Activated naive CD4-positive, alpha-beta T cell treated with anti-CD3 and anti-CD28 coated beads, Interleukin-2, amount 50 U/mL, for 72 hours (primary cell): Measurements from ENCODE around the gene NLRC5. TPM values are rescaled to one million over a fixed set of nuclear protein-coding genes. Genes with fewer than 3 reads are reported as not detected.
"Not testable (repeated sequence)": the region's sequence is repeated elsewhere in the genome, so short reads cannot be mapped to it uniquely, and the experiment has no call there.

Experiments used
- ATAC-seq, 2 donors: fragments of 150-1000 bp; cut with Tn5 transposase; 2 replicates each; pipeline ENCODE4 v1.10.0; 2021; ENCODE audit warnings: mild to moderate bottlenecking in 2 of 2, moderate library complexity in 2 of 2
- DNase-seq, 2 donors: peaks; one replicate each; pipeline ENCODE4 v3.0.0; 2021 to 2022; ENCODE audit warnings: low spot score in 2 of 2
- H3K27ac Mint-ChIP-seq, 2 donors: one replicate each; pipeline ENCODE4 v1.8.0; 2022; ENCODE audit warnings: mild to moderate bottlenecking in 2 of 2, mixed read lengths in 2 of 2
- H3K36me3 Mint-ChIP-seq, 2 donors: one replicate each; pipeline ENCODE4 v1.8.0; 2022; ENCODE audit warnings: mixed read lengths in 2 of 2
- H3K9me3 Mint-ChIP-seq, 2 donors: one replicate each; pipeline ENCODE4 v1.8.0; 2022; ENCODE audit warnings: mixed read lengths in 2 of 2
- total RNA-seq, 2 donors: library from RNA; stranded (reverse); gene quantifications; one replicate each; pipeline ENCODE4 v1.2.3, GENCODE V29; 2022

Gene NLRC5
- total RNA-seq, 2 donors from 2014 or later, result 231 to 254 TPM

- H3K9me3 Mint-ChIP-seq, result no peaks in the 10 kb centered on the region
- DNase-seq, result no peak
- peak overlapping the region in 1 of 2 donors; percentile 11 for H3K27ac Mint-ChIP-seq
- H3K36me3 Mint-ChIP-seq, result peaks cover 0 to 7% of the 10 kb centered on the region in 2 donors
- peak in 1 of 2 donors; percentile 33 for ATAC-seq
Measured at GRCh38 chr16:56974549-56975300, 14.6 kb upstream of the NLRC5 start.

GRCh38 chr16:56975714-56976113, 13.6 kb upstream of the NLRC5 start:
- Mint-ChIP-seq H3K36me3 (peaks cover 0 to 7% of the 10 kb centered on the region in 2 donors), H3K9me3 (no peaks in the 10 kb centered on the region), H3K27ac (peak overlapping the region; percentile 11 to 22)
- ATAC-seq (peak in 1 of 2 donors; percentile 32), DNase-seq (no peak)

GRCh38 chr16:56977216-56977615, 12.1 kb upstream of the NLRC5 start:
- H3K27ac Mint-ChIP-seq, result peak overlapping the region in 1 of 2 donors; percentile 62
- no peaks in the 10 kb centered on the region for H3K9me3 Mint-ChIP-seq
- peaks cover under 1 to 19% of the 10 kb centered on the region in 2 donors for H3K36me3 Mint-ChIP-seq
- no peak for DNase-seq
- no peak for ATAC-seq

DNA sequence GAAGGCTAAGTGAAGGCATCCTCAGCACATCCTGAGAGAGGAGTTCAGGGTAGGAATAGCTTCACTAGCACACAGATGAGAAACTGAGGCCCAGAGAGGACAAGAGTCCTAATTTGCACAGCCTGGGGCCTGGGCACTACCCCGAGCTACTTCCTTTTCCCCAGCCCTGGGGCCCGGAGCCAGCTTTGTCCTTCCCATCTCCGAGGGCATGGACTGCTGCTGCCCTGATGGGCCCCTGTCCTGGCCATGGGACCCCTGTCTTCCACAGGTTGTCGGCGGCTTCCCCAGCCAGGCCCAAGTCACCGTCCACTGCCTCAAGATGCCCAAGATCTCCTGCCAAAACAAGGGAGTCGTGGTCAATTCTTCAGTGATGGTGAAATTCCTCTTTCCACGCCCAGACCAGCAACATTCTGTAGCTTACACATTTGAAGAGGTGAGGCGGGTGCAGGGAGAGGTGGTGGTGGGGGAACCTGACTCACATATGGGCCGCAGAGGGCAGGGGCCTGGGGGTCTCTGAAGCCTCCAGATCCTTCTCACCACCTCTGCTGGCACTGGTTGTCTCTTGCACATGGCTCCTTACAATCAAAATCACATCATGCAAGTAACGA, 11.4 kb upstream of the NLRC5 start:
- H3K36me3 Mint-ChIP-seq, result peaks cover 8 to 26% of the 10 kb centered on the region in 2 donors
- H3K9me3 Mint-ChIP-seq, result no peaks in the 10 kb centered on the region
- ATAC-seq (no peak), DNase-seq (no peak)
- H3K27ac Mint-ChIP-seq, result peak overlapping the region; percentile 62 to 84

- DNase-seq, result no peak
- peaks cover 18 to 36% of the 10 kb centered on the region in 2 donors for H3K36me3 Mint-ChIP-seq
- ATAC-seq, result no peak
- H3K9me3 Mint-ChIP-seq, result no peaks in the 10 kb centered on the region
- peak overlapping the region in 1 of 2 donors; percentile 100 for H3K27ac Mint-ChIP-seq
Measured at GRCh38 chr16:56980201-56980535, 9.2 kb upstream of the NLRC5 start.

DNA sequence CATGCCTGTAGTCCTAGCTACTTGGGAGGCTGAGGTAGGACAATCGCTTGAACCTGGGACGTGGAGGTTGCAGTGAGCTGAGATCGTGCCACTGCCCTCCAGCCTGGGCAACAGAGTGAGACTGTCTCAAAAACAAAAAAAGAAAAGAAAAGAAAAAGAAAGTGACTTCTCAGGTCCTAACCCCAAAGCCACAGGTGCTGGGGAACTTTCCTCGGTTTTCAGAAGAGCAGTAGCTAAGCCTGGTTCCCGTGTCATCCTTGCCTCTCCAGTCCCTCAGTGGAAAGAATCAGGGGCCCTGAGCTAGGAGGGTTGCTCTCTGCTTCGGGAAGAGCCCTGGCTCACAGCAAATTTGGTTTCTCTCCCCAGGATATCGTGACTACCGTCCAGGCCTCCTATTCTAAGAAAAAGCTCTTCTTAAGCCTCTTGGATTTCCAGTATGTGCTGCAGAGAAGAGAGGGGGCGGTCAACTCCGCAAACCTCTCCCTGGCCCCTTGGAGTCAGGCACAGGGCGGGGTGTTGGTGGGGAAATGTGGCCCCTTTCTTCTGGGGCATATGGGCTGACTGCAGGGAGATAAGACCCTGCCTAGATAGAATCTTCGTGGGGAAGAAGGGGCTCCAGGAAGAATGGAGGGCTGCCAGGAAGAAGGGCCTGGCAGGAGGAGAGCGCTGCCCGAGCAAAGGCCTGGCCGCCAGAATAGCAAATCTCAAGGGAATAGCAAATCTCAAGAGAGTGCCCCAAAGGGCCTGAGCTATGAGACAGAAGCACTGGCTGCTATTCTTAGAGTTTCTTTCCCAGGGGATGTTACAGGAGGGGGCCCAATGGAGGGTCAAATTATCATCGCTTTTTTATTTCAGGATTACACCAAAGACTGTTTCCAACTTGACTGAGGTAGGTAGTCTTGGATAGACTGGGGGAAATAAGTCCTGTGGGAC, 8.3 kb upstream of the NLRC5 start:
- ATAC-seq, result no peak
- DNase-seq, result no peak
- Mint-ChIP-seq H3K36me3 (peaks cover 26 to 39% of the 10 kb centered on the region in 2 donors), H3K9me3 (no peaks in the 10 kb centered on the region), H3K27ac (peak overlapping the region; percentile 88 to 100)

- Mint-ChIP-seq H3K36me3 (peaks cover 31 to 43% of the 10 kb centered on the region in 2 donors), H3K9me3 (no peaks in the 10 kb centered on the region), H3K27ac (peak overlapping the region; percentile 88 to 100)
Measured at GRCh38 chr16:56981729-56982271, 7.6 kb upstream of the NLRC5 start.

GRCh38 chr16:56982695-56983094, 6.7 kb upstream of the NLRC5 start:
- DNase-seq (no peak), ATAC-seq (no peak)
- peak overlapping the region; percentile 88 to 100 for H3K27ac Mint-ChIP-seq
- no peaks in the 10 kb centered on the region for H3K9me3 Mint-ChIP-seq
- peaks cover 36 to 45% of the 10 kb centered on the region in 2 donors for H3K36me3 Mint-ChIP-seq

More at GRCh38 chr16:56981729-56982271, 7.6 kb upstream of the NLRC5 start:
- ATAC-seq (no peak), DNase-seq (no peak)

- Mint-ChIP-seq H3K9me3 (no peaks in the 10 kb centered on the region), H3K36me3 (peaks cover 42 to 50% of the 10 kb centered on the region in 2 donors), H3K27ac (peak overlapping the region; percentile 88 to 100)
- ATAC-seq (no peak), DNase-seq (no peak)
Measured at GRCh38 chr16:56983211-56983751, 6.1 kb upstream of the NLRC5 start.

- peaks cover 54 to 63% of the 10 kb centered on the region in 2 donors for H3K36me3 Mint-ChIP-seq
- ATAC-seq (no peak), DNase-seq (peak in 1 of 2 donors; percentile 55)
Measured at GRCh38 chr16:56984639-56985038, 4.7 kb upstream of the NLRC5 start.

GRCh38 chr16:56985288-56985961, 3.9 kb upstream of the NLRC5 start:
- Mint-ChIP-seq H3K9me3 (no peaks in the 10 kb centered on the region), H3K27ac (peak overlapping the region; percentile 83 to 100), H3K36me3 (peaks cover 62 to 71% of the 10 kb centered on the region in 2 donors)
- DNase-seq, result peak in 1 of 2 donors; percentile 54
- no peak for ATAC-seq

More at GRCh38 chr16:56984639-56985038, 4.7 kb upstream of the NLRC5 start:
- peak overlapping the region; percentile 83 to 100 for H3K27ac Mint-ChIP-seq
- no peaks in the 10 kb centered on the region for H3K9me3 Mint-ChIP-seq

DNA sequence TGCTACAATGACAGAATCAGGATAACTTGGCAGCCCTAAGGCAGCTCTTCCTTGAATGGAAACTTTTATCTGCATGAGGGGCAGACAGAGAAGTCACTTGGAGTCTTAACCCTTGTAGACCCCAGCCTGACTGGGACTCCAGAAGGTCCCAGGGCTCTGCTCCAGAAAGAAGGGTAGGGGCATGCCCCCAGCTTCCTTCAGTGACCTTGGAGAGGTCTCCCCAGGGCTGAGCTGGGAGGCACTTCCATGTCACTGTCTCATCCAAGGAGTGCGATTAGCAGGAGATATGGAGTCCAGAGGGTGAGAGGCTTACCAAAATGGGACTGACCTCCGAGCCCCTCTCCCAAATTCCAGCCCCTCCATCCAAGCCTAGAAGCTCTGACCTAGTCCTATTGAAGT, 3.4 kb upstream of the NLRC5 start:
- Mint-ChIP-seq H3K9me3 (no peaks in the 10 kb centered on the region), H3K27ac (peak overlapping the region; percentile 83 to 100), H3K36me3 (peaks cover 67 to 76% of the 10 kb centered on the region in 2 donors)
- DNase-seq (no peak), ATAC-seq (no peak)

- DNase-seq (no peak), ATAC-seq (no peak)
- H3K27ac Mint-ChIP-seq, result peak overlapping the region; percentile 83 to 100
- H3K9me3 Mint-ChIP-seq, result no peaks in the 10 kb centered on the region
- H3K36me3 Mint-ChIP-seq, result peaks cover 70 to 76% of the 10 kb centered on the region in 2 donors
Measured at GRCh38 chr16:56986361-56986760, 3.0 kb upstream of the NLRC5 start.

GRCh38 chr16:56986908-56987307, 2.4 kb upstream of the NLRC5 start:
- H3K27ac Mint-ChIP-seq, result peak overlapping the region; percentile 83 to 100

DNA sequence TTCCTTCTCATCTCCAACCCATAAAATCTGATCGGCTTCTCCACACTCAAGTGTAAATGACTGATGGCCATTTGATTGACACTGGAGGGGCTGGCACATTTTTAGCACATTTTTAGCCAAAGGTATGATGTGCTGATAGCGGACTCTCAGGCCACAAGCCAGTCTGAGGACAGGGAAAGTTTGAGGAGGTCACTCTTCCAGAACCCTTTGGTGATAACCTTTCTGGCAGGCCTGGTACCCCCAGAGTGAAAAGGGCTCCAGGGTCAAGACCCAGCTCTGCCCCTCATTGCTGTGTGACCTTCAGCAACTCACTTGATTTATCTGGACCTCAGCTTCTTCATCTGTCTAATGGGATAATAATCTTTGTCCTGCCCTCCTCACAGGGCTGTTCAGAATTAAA, 1.7 kb upstream of the NLRC5 start:
- DNase-seq (no peak), ATAC-seq (no peak)
- H3K9me3 Mint-ChIP-seq, result no peaks in the 10 kb centered on the region
- H3K36me3 Mint-ChIP-seq, result peaks cover 71 to 74% of the 10 kb centered on the region in 2 donors
- H3K27ac Mint-ChIP-seq, result peak overlapping the region; percentile 100

More at GRCh38 chr16:56986908-56987307, 2.4 kb upstream of the NLRC5 start:
- not testable (repeated sequence) for H3K9me3 Mint-ChIP-seq, DNase-seq, ATAC-seq
- peaks cover 75 to 76% of the 10 kb centered on the region in 2 donors for H3K36me3 Mint-ChIP-seq
